K562 (cell line): ENCODE measurements around the gene ADORA3. TPM values are rescaled to one million over a fixed set of nuclear protein-coding genes. Genes with fewer than 3 reads are reported as not detected.
A peak's percentile ranks its signal among the peaks of the same experiment; 100 is the strongest.

Experiments used
- ATAC-seq: fragments of 200-7000 bp; cut with Tn5 transposase; 3 replicates; pipeline ENCODE4 v1.9.1; 2020; ENCODE audit warnings: moderate library complexity
- BruUV-seq: library from RNA; stranded (reverse); fragments of 400-500 nt; replicated peaks from 2 replicates; lab custom pipeline; 2021; lab: Mats Ljungman, UMichigan
- CTCF ChIA-PET: fragments of 300-600 bp; formaldehyde crosslinking; extraction: SDS; loops from one replicate; lab custom pipeline; 2021; ENCODE audit warnings: low intra/inter-chr PET ratio; lab: Yijun Ruan, JAX
- POLR2A ChIA-PET: fragments of 300-600, 350-650 bp; sonication (Branson Sonifier 250); formaldehyde crosslinking; extraction: SDS; loops from one replicate; lab custom pipeline; 2021; ENCODE audit warnings: antibody characterized with exemption, inconsistent platforms; lab: Yijun Ruan, JAX
- DNase-seq, 4 experiments: peaks; one replicate each; pipeline versions ENCODE4 v3.0.0 to v3.0.0-alpha.2; 2011 to 2018; ENCODE audit warnings: low spot score in 3 of 4, mixed read lengths in 3 of 4; ENCODE audit errors: extremely low read depth in 1 of 4
- FAIRE-seq: peaks from 2 replicates; lab custom pipeline; 2011; peaks lifted over from hg19 to GRCh38; lab: Jason Lieb, UNC
- H2AFZ ChIP-seq: 2 replicates; pipeline ENCODE4 v1.6.0; 2011; ENCODE audit warnings: low read depth, low read length, control low read depth, inconsistent platforms
- H3K27ac ChIP-seq: fragments of 200-600 bp; 3 replicates; pipeline ENCODE4 v1.8.0; 2011; ENCODE audit warnings: low read depth, mild to moderate bottlenecking, control low read depth, inconsistent platforms, low read length, moderate library complexity, mixed read lengths; ENCODE audit errors: extremely low read depth
- H3K27me3 ChIP-seq, 2 experiments: fragments of 300-600 bp in 1 of 2; 2 replicates in 1 of 2; 3 replicates in 1 of 2; pipeline versions ENCODE4 v1.6.0 to v1.8.0; 2011; ENCODE audit warnings: inconsistent platforms in 2 of 2, low read length in 2 of 2, mild to moderate bottlenecking in 1 of 2, mixed read lengths in 1 of 2, moderate library complexity in 1 of 2; ENCODE audit not compliant: control insufficient read depth in 2 of 2, insufficient read depth in 2 of 2
- H3K36me3 ChIP-seq: fragments of 300-600 bp; 3 replicates; pipeline ENCODE4 v1.8.0; 2011; ENCODE audit warnings: mild to moderate bottlenecking, low read length, inconsistent platforms; ENCODE audit not compliant: control insufficient read depth, insufficient read depth
- H3K4me1 ChIP-seq, 2 experiments: fragments of 200-600 bp in 1 of 2; replicated peaks in 1 of 2; 2 replicates in 1 of 2; 3 replicates in 1 of 2; pipeline versions ENCODE4 v1.5.1 to v1.8.0; 2011; ENCODE audit warnings: inconsistent platforms in 2 of 2, low read length in 2 of 2, mild to moderate bottlenecking in 1 of 2, mixed read lengths in 1 of 2, moderate library complexity in 1 of 2; ENCODE audit not compliant: control insufficient read depth in 2 of 2, insufficient read depth in 2 of 2
- H3K4me2 ChIP-seq: 2 replicates; pipeline ENCODE4 v1.6.1; 2011; ENCODE audit warnings: low read length, control low read depth, inconsistent platforms, mixed read lengths; ENCODE audit not compliant: insufficient read depth
- H3K4me3 ChIP-seq: fragments of 200-600 bp; sonication (generic), shearing (Covaris generic); 2 replicates; pipeline ENCODE4 v1.5.1; 2016; ENCODE audit warnings: control low read depth, inconsistent platforms
- H3K79me2 ChIP-seq: fragments of 200-600 bp; 3 replicates; pipeline ENCODE4 v1.8.0; 2011; ENCODE audit warnings: low read length, inconsistent platforms; ENCODE audit not compliant: control insufficient read depth, insufficient read depth
- H3K9ac ChIP-seq, 2 experiments: 2 replicates each; pipeline versions ENCODE4 v1.6.0 to v1.6.1; 2011; ENCODE audit warnings: low read depth in 2 of 2, low read length in 2 of 2, control low read depth in 1 of 2, inconsistent platforms in 1 of 2, mild to moderate bottlenecking in 1 of 2, mixed read lengths in 1 of 2; ENCODE audit not compliant: insufficient read depth in 1 of 2
- H3K9me1 ChIP-seq: one replicate; pipeline ENCODE4 v1.6.0; 2011; ENCODE audit warnings: inconsistent platforms, mild to moderate bottlenecking, low read length, moderate library complexity; ENCODE audit not compliant: control insufficient read depth, insufficient read depth
- H3K9me3 ChIP-seq: replicated peaks from 2 replicates; pipeline ENCODE4 v1.5.1; 2011; ENCODE audit warnings: low read depth, low read length, inconsistent platforms; ENCODE audit not compliant: control insufficient read depth, insufficient read depth
- H4K20me1 ChIP-seq: replicated peaks from 2 replicates; pipeline ENCODE4 v1.6.1; 2011; ENCODE audit warnings: low read length, inconsistent platforms, mixed read lengths; ENCODE audit not compliant: control insufficient read depth, insufficient read depth
- CGGBP1 ChIP-seq: fragments of 250-450 bp; sonication (Bioruptor Pico); IDR thresholded peaks from 2 replicates; pipeline ENCODE4 v1.9.0; 2021; ENCODE audit warnings: mild to moderate bottlenecking
- MCM3 ChIP-seq: fragments of 450-650 bp; IDR thresholded peaks from 2 replicates; pipeline ENCODE4 v1.6.1; 2016
- NFYB ChIP-seq: IDR thresholded peaks from 2 replicates; pipeline ENCODE4 v1.6.1; 2011; ENCODE audit warnings: mild to moderate bottlenecking, moderate library complexity; ENCODE audit not compliant: insufficient read length; ENCODE audit errors: extremely low read depth
- POLR2H ChIP-seq: IDR thresholded peaks from 2 replicates; pipeline ENCODE4 v1.6.1; 2016; ENCODE audit warnings: missing genetic modification characterization, low read depth, mild to moderate bottlenecking, control low read depth, missing compliant biosample characterization, moderate library complexity
- TFE3 ChIP-seq: fragments of 450-650 bp; formaldehyde crosslinking; IDR thresholded peaks from 2 replicates; pipeline ENCODE4 v1.4.0; 2020; ENCODE audit warnings: mild to moderate bottlenecking, mixed read lengths
- ZNF175 ChIP-seq: fragments of 200-800 bp; sonication (Bioruptor generic); IDR thresholded peaks from 2 replicates; pipeline ENCODE4 v1.6.1; 2016; ENCODE audit warnings: low read depth, mild to moderate bottlenecking, missing genetic modification characterization, missing compliant biosample characterization
- ZNF830 ChIP-seq: fragments of 250-450 bp; sonication (Bioruptor Pico); IDR thresholded peaks from 2 replicates; pipeline ENCODE4 v1.5.0; 2021; ENCODE audit warnings: mild to moderate bottlenecking
- in situ Hi-C: fragments of 300-500 bp; cut with MboI; formaldehyde crosslinking; loops from 4 replicates; pipeline ENCODE4 v1.15.0; 2018; ENCODE audit warnings: inconsistent platforms, mixed read lengths
- intact Hi-C: fragments of 100-400 bp; cut with micrococcal nuclease; formaldehyde crosslinking; loops from 2 replicates; pipeline ENCODE4 v1.14.2; 2022
- polyA plus RNA-seq, 8 experiments: library from polyadenylated mRNA; depleted of rRNA in 4 of 8; stranded (reverse) in 5 of 8; unstranded in 3 of 8; fragments of >200 nt; fragmentation: Nextera tagmentation in 2 of 8; fragmentation: Illumina TruSeq in 1 of 8; extraction: Ambion mirVana in 2 of 8; extraction: Trizol in 1 of 8; gene quantifications; 2 replicates each; pipeline versions ENCODE4 v1.2.1 to v1.2.3, GENCODE V29; 2011 to 2014; ENCODE audit warnings: inconsistent platforms in 1 of 8, missing spikeins in 1 of 8
- total RNA-seq, 7 experiments: library from RNA; depleted of rRNA in 6 of 7; stranded (reverse); fragments of >200 nt in 6 of 7; fragmentation: Illumina TruSeq in 2 of 7; extraction: Trizol in 2 of 7; gene quantifications; 2 replicates each; pipeline versions ENCODE4 v1.2.1 to v1.2.3, GENCODE V29; 2011 to 2021; ENCODE audit warnings: low replicate concordance in 1 of 7
- TF ChIP-seq, protein P1 (sequence below): sonication (generic); IDR thresholded peaks from 2 replicates; pipeline ENCODE4 v1.6.1; 2016

ADORA3 gene
- total and polyA plus RNA-seq, 9 of the 15 experiments (the other 6 are each of a cell fraction or from before 2014, with no cell fraction given), result 0.09 to 0.35 (median 0.16) TPM; not detected in 3

GRCh38 chr1:111469539-111469938 lies 33.9 kb downstream of the ADORA3 start:
- Histone ChIP-seq H3K9ac (no peak overlapping the region), H3K9me3 (no peaks in the 10 kb centered on the region), H4K20me1 (no peaks in the 10 kb centered on the region), H3K79me2 (no peaks in the 10 kb centered on the region), H3K27me3 (no peaks in the 10 kb centered on the region), H3K4me3 (no peak overlapping the region), H2AFZ (no peak overlapping the region), H3K4me1 (peaks cover 2 to 18% of the 10 kb centered on the region in 2 experiments; a peak in 2 of 5 replicates), H3K27ac (no peak overlapping the region), H3K36me3 (peaks cover 33% of the 10 kb centered on the region; the same call in 2 of the 3 replicates), H3K4me2 (no peak overlapping the region), H3K9me1 (no peaks in the 10 kb centered on the region)
- no peak for FAIRE-seq
- peak in 2 of 4 experiments; percentile 27 to 36 for DNase-seq
- no peak for TF ChIP-seq MCM3
- no peak for TF ChIP-seq POLR2H (tag)
- TF ChIP-seq, protein P1, sequence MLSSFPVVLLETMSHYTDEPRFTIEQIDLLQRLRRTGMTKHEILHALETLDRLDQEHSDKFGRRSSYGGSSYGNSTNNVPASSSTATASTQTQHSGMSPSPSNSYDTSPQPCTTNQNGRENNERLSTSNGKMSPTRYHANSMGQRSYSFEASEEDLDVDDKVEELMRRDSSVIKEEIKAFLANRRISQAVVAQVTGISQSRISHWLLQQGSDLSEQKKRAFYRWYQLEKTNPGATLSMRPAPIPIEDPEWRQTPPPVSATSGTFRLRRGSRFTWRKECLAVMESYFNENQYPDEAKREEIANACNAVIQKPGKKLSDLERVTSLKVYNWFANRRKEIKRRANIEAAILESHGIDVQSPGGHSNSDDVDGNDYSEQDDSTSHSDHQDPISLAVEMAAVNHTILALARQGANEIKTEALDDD, result peak; percentile 34; the same call in 1 of the 2 replicates
- no peak for TF ChIP-seq CGGBP1 (CRISPR knock-in tag)
- no peak for TF ChIP-seq ZNF175 (CRISPR knock-in tag)
- TF ChIP-seq ZNF830 (CRISPR knock-in tag), result no peak
- peak; percentile 57 for TF ChIP-seq NFYB
- TF ChIP-seq TFE3, result peak; percentile 68
- ChIA-PET CTCF (no interaction called here), POLR2A (interaction anchor here (0.8 to 1.5 kb wide), 2 partner anchors 38 to 151 kb away, joined by 3 to 5 read pairs; no protein-coding TSS in a partner anchor)
- in situ Hi-C loops (no loop called here), intact Hi-C loops (no loop called here)
- no peak for ATAC-seq
- BruUV-seq, result no TSS peak
